ENCODE measurements around the gene GET3.

GRCh38 chr19:12689581-12690216 lies 47.6 kb upstream of the GET3 start:
- no peak for TF ChIP-seq CTCF (IDR thresholded peaks at IDR 0.05; ENCODE audit: low read length)
- no peak for TF ChIP-seq EZH2 (optimal IDR thresholded peaks at IDR 0.05; ENCODE audit: low read depth, low read length)
- TF ChIP-seq EZH2phosphoT487 (IDR thresholded peaks at IDR 0.05; ENCODE audit: low read length): no peak

Data from MM.1S (cell line).